HG02981 (cell line): ENCODE measurements around the gene MAP9.
A peak's percentile ranks its signal among the peaks of the same experiment; 100 is the strongest.
"Not testable (repeated sequence)": the region's sequence is repeated elsewhere in the genome, so short reads cannot be mapped to it uniquely, and the experiment has no call there.

Experiments
- ATAC-seq: cut with Tn5 transposase; IDR thresholded peaks from one replicate; pipeline ENCODE4 v1.9.1; 2021; ENCODE audit warnings: mild to moderate bottlenecking, moderate library complexity; ENCODE audit not compliant: unreplicated experiment

MAP9 gene

DNA sequence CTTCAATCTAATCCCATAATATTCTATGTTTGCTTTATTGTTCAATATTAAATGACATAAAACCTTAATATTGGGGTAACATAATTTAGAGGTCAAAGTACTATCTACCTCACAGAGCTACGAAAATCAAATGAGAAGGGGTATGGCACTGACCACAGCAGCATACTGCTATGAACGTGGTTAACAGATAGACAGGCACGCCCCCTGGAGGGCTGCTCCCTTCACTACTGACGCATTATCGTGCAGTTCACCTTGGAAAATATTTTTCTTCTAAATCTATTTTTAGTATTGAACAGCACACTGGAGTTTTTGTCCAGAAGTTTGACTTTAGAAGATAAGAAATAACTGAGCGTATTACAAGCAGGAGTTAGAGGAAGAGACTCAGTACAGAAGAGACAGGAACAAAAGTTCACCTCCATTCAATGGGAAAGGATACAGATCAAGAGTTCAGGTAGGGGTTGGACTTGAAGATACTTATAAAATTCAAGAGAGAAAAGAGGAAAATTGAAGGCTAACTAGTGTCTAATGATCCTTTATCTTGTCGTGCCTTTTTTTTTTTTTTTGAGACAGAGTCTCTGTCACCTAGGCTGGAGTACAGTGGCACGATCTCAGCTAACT, 22.7 kb downstream of the MAP9 start:
- peak; percentile 97 for ATAC-seq

DNA sequence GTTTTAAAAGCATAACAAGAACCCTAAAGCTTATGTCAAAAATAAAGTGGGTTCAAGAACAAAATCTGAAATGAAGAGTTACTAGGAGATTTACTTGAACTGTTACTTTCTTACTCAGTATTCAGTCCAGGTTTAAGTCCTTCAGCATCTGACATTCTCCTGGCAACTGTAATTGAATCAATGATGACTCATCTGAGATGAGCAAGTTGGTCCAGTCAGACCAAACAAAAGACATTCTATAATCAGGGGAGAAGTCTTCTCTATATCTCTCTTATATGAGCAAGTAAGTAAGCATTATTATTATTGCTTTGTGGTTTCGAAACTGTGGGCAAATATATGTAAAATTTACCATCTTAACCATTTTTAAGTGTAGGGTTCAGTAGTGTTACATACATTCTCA, 34.6 kb downstream of the MAP9 start:
- ATAC-seq: no peak

DNA sequence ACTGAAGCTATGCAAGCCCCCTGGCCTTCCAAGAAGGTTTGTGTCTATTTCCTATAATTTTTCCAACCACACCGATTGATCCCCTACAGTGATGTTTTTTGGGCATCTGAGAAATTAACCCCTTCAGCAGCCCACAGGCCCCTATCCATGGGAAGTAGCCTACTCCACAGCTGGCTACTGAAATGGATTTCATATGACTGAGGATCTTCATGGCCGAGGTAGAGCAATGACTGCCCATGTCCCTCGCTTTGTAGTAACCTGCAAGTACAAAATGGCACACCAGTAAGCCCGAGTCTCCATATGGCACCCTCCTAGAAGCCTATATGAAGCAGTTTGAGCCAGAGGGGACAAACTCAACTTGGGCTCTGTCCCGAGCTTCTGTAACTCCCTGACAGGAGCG, 36.8 kb downstream of the MAP9 start:
- ATAC-seq: no peak

DNA sequence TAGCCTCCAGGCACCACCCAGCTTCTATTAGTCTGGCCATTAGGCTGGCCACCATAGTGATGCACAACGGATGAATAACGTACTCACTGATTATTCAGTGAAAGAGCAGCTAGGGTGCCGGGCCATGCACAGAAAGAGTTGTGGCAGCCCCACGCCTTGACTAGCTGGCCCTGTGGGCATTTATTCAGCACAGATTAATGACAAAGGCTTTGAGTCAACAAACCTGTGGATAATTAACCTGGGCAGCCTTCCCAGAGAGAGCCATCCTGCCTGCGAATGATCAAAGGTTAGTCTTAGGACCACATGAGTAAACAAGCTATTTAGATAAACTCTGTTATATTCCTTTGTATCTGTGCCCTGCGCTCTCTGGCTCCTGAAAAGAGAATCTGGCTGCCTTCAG, 37.2 kb downstream of the MAP9 start:
- no peak for ATAC-seq

DNA sequence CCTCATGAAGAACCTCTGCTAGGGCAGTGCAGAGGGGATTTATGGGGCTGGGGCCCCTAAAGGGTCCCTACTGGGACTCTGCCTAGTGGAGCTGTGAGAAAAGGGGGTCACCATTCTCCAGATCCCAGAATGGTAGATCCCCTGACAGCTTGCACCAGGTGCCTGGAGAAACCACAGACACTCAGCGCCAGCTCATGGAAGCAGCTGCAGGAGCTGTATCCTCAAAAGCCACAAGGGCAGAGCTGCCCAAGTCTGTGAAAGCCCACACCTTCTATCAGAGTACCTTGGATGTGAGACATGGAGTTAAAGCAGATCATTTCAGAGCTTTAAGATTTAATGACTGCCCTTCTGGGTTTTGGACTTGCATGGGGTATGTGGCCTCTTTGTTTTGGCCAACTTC, 38.6 kb downstream of the MAP9 start:
- ATAC-seq: no peak

DNA sequence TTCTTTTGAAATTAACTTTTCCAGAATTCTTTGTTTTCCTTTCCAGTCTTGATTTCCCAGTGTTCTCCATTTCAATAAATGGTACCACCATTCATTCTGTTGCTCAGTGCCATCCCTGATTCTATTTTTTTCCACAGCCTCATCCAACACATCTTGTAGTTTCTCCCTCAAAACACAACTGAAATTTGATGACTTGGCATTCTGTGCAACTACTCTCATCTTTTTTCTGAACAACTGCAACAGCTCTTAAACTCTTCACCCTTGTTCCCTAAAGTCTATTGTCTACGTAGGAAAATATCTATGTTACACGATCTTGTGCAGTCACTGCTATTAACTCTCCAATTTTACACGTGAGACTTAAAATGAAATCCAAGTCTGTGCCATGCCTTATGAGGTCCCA, 40.5 kb downstream of the MAP9 start:
- no peak for ATAC-seq

DNA sequence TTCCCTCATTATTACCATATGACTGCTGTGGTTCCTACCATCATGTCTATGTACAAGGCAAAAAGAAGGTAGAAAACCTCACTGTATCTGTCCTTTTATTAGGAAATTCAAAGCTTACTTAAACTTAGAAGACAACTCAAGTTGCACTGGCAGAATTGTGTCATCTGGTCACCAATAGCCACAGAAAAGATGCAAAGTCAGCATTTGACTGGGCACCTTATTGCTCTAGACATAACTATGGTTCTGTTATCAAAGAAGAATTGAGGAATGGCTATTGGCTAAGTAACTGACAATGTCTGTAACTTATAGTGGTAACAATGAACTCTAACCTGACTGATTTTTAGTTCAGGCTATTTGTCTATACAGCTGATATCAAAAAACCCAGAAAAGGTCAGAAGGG, 45.3 kb downstream of the MAP9 start:
- no peak for ATAC-seq

DNA sequence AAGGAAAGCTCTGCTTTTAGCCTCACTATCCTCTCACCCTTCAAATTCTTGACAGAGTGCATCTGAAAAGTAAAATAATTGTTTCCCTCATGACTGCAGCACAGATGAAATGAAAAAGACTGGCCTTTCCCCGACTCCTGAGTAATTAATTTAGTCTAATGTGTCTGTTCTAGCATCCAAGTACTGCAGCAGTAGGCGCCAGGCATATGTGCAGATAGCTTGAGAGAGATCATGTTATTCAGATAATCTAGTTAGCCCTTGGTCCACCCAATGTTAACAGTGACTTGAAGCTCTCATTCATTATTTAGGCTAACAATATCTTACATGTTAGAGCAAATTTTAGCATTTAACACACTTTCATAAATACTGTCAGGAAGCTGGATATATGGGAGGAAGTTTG, 54.0 kb downstream of the MAP9 start:
- no peak for ATAC-seq

DNA sequence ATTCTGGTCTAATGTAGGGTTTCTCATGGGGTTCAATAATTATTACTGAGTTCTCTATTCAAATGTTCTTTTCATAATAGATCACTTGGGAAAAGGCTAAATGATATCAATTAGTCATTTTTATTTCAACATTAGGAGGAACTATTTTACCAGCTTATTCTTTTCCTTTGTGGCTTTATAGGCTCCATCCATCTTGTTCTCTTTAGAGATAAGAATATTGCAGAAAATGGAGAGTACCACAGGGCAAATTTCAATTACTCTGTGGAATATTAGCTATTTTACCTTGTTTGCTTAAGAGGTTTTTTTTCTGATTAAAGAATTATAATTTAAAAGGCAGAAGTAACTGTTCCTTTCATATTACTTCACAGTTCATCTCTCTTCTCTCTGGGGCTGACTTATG, 55.8 kb downstream of the MAP9 start:
- no peak for ATAC-seq

DNA sequence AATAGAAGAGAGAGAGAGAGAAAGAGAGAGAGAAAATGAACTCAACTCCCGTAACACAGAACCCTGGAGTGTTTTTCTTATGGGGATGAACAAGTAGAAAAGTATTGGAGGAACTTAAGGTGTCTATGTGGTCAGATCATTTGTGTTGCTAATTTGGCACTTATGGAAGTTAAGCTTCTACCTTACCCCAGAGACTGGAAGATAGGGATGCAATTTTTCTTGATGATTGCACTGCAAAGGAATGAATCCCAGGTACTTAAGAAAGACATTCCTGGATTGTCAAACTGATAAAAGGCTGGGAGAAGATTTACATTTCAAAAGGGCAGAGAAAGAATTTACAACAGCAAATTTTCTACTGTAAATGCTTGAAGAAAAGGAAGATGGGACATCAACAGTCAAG, 57.2 kb downstream of the MAP9 start:
- no peak for ATAC-seq

DNA sequence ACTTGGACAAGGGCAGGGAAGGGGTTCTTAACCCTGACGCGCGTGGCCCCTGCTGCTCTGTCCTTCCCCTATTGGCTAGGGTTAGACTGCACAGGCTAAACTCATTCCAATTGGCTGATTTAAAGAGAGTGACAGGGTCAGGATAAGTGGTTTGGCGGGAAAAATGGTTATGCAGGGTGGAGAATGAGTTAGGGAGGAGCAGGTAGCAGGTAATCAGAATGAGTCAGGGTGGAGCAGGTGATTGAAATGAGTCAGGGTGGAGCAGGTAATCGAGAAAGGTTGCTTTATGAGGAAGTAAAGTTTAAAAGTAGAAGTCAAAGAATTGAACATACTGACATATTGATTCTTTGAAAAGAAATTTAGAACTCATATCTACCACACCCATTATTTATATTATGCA, 64.7 kb downstream of the MAP9 start:
- not testable (repeated sequence) for ATAC-seq

DNA sequence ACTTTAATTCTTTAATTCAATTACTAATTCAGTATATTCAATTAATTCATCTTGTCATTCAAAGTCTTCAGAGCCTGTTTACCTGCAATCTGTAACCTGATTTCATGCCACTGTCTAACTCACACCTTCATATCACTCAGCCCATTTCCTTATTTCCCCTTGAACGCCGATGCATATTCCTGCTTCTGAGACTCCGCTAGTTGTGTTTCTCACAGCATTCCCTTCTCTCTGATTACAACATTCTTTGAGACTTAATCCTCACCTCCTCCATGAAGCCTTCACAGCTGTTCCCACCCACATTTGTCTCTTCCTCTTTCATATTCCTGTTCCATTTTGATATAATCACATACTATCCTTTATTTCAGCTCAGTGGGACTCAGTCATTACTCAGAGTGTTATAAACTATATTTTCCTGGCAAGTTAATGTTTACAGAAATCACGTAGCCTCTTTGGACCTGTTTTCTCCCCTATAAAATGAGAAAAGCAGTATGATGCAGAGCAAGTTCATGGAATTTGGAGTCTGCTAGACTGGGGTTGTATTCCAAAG, 69.0 kb downstream of the MAP9 start:
- no peak for ATAC-seq

DNA sequence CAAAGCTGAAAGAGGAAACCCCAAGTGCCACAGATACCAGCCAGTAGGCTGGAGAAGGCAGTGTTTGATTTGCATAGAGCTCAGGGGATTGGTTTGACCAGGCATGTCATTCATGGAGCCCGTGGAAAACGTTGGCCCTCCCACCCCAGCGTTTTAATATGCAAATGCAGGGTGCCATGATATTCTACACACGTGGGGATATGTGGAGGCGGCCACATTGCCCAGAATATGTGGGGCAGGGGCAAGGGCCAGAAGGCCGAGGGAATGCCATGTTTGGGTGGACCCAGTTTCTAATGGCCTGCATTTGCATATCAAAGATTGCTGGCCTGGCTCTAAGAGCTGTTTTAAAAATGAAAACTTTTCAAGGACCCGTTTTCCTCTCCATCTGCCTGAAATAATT, 71.1 kb downstream of the MAP9 start:
- no peak for ATAC-seq

DNA sequence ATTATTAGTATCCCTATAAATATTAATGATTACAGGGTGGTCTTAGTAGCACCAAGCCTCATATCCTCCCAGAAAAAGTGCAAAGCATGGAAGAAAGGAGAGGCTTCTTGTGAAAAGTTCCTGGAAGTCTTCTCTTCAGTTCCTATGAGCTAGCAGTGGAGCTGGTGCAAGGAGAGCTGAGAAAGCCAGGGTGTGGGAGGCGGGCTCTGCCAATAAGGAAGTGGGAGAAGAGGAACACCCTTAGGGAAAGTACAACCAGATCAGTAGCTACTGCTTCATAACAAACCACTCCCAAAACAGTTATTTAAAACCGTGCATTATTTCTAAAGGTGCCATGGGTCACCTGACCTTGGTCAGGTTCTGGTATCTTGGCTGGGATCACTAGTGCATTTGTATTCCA, 72.4 kb downstream of the MAP9 start:
- ATAC-seq: no peak

DNA sequence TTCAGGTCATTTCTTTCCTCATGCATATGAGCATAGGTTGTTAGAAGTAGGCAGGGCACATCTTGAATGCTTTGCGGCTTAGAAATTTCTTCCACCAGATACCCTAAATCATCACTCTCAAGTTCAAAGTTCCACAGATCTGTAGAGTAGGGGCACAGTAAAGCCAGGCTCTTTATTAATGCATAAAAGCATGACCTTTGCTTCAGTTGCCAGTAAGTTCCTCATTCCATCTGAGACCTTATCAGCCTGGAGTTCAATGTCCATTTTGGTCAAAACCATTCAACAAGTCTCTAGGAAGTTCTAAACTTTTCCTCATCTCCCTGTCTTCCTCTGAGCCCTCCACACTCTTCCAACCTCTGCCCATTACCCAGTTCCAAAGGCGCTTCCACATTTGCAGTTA, 77.7 kb downstream of the MAP9 start:
- no peak for ATAC-seq
